ENCODE measurements around the gene HCAR1. TPM values are rescaled to one million over a fixed set of nuclear protein-coding genes. Genes with fewer than 3 reads are reported as not detected.
"Not testable (repeated sequence)": the region's sequence is repeated elsewhere in the genome, so short reads cannot be mapped to it uniquely, and the experiment has no call there.

HCAR1 gene
- total RNA-seq (2014; rRNA removed): not detected in 2 replicates
- not detected for polyA plus RNA-seq (2012)

GRCh38 chr12:122730215-122731014 is at the start of gene HCAR1:
Gene HCAR1, minus strand, starts transcription at chr12:122730844. Its CDS starts 505 bp downstream, at chr12:122730339.
- DNase-seq (ENCODE audit: low read depth): no peak

- DNase-seq (ENCODE audit: low read depth): no peak
Observed at GRCh38 chr12:122757568-122757967, 26.9 kb upstream of the HCAR1 start.

- DNase-seq (ENCODE audit: low read depth): no peak
Observed at GRCh38 chr12:122754790-122755189, 24.1 kb upstream of the HCAR1 start.

DNA sequence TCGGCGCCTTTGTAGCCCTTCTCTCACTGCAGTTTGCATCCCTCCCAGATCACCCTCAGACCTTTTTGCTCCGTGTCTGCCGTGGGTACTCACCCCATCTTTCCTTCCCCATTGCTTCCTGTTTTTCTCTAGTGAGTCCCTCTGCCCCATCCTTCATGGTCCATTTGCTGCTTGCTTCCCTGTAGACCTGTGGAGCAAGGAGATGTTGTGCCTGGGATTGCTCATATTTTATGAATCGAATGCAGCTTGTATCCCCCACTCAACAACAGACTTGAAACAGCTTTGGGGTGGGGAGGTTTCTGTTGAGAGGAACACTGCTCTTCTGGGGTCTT is 22.6 kb upstream of the HCAR1 start:
- no peak for DNase-seq (ENCODE audit: low read depth)

DNA sequence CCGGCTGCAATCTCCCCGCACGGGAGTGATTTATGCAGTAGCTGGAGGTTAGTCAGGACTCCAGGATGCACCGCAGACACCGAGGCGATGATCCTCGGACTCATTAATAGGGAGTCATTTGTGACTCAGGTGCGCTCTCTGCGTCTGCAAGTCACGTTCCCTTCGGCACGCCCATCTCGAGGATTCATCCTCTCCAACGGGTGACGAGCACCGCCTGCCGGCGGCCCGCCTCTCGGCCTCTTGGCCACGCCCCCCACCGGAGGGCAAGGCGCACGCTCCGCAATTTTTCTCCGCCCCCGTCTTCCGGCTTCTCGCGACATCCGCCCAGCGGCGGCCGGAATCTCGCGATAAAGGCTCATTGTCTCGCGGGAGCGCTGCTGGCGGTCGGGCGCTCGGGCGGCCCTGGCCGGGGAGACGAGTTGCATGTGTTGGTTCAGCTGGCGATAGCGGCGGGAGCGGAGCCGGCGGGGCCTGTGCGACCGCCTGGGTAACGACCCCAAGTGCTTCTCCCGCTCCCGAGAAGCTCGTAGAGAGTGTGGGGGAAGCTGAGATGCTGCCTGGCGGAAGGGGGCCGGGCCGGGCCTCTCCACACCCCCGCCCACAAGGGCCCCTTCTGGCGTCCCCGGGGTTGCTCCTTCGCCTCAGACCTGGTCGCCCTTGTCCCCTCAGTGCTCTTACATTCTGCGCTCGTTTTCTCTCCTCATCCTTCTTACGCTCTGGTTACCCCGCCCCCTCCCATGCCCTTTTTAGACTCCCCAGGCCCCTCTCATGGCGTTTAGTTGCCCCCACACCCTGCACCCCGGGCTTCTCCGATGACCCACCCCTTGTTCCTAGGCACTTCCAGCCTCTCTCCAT is 22.0 kb upstream of the HCAR1 start, which contains the start of gene DENR:
Gene DENR, plus strand, starts transcription at position 361 of the 855 bp plus-strand sequence. CDS start 878 bp downstream, outside the sequence.
- peak; percentile 96 for DNase-seq (ENCODE audit: low read depth)

GRCh38 chr12:122750781-122751515 is 20.3 kb upstream of the HCAR1 start:
- DNase-seq (ENCODE audit: low read depth): not testable (repeated sequence)

DNA sequence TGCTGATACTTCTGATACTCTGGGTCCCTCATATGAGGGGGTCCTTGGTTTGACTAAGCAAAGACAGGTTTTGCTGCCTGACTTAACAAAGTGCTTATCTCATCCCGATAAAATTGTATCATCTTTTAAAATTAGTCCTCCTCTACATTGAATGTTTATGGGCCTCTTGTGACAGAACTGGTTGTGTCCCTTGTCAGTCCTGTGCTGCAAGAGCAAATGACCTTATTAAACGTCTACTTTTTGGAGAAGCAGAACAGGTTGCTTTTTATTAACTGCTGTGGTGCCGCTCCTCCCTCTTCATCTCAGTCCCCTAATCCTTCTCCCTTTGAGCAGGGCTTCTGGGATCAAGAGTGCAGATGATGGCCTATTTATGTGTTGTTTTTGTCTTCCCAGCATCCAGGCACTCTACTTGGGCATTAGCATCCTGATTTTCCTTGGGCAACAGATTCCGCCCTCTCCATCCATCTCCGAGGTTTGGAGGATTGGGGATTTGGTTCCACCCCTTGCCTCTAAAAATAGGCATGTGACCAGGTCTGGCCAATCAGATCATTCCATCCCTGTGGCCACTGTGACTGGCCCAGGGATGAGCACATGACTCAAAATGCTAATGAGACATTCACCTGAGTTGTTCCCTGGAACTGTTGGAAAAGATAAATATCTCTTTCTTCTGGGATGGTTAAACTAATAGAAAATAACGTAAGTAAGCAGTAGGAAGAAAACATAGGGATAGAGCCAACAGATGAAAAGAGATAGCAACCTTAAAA is 19.1 kb upstream of the HCAR1 start:
- DNase-seq (ENCODE audit: low read depth): no peak

DNA sequence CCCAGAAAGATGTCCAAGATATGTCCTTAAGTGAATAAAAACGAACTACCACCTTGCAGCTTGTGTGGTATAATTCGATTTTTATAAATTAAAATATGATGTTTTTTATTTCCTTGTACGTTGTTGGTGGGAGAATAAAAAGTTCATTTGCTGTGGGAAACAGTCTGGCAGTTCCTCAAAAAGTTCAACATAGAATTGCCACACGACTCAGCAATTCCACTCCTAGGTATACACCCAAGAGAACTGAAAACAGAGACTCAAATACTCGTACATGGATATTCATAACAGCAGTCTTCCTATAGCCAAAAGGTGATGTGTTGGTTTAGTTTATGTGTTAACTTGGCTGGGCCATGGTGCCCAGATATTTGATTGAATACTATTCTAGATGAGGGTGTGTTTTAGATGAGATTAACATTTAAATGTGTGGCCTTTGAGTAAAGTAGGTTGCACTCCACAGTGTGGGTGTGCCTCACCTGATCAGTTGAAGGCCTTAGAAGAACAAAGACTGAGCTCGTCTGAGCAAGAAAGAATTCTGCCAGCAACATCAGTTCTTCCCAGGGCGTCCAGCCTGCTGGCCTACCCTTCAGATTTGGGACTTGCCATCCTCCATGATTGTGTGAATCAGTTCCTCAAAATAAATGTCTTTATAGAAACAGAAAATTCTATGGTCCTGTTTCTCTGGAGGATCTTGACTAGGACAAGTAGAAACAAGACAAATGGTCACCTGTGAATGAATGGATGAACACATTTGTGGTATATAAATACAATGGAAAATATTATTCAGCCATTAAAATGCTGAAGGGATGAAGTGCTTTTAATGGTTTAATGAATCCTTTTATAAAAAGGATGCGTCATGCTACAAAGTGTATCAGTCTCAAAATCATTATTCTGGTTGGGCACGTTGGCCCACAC is 16.8 kb upstream of the HCAR1 start:
- no peak for DNase-seq (ENCODE audit: low read depth)

DNA sequence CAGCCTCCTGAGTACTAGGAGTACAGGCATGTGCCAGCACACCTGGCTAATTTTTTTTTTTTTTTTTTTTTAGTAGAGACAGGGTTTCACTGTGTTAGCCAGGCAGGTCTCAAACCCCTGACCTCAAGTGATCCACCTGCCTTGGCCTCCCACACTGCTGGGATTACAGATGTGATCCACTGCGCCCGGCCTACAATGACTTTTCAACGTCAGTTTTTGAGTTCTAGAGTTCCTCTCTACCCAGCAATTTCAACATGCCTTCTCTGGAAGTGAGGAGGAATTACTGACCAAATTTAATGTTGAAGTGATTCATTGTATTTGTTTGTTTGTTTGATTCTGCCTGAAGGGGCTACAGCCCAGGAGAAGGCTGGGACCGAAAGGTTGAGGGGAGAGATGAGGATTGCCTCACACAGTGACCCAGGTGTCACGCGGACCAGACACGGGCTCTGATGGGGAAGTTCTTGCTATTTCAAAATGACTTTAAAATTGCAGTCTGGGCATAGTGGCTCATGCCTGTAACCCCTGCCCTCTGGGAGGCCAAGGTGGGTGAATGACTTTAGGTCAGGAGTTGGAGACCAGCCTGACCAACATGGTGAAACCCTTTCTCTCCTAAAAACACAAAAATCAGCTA is 13.4 kb upstream of the HCAR1 start:
- DNase-seq (ENCODE audit: low read depth): no peak

DNA sequence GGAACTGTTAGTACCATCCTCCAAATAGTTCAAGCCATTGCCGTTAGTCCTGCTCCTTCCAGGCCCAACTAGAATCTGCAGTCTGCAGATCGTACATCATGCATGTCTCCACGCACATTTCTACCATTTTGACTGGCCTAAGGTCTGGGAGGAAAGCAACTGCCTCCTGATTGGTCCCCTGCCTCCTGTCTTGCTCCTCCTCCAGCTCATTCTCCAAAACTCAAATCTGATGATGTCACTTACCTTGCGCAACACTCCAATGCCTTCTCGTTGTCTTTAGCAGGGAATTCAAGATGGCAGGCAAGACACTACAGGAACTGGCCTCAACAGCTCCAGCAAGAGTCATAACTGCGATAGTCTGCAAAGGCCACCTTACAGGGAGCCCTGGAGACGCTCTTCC is 9.7 kb upstream of the HCAR1 start:
- DNase-seq (ENCODE audit: low read depth): no peak

DNA sequence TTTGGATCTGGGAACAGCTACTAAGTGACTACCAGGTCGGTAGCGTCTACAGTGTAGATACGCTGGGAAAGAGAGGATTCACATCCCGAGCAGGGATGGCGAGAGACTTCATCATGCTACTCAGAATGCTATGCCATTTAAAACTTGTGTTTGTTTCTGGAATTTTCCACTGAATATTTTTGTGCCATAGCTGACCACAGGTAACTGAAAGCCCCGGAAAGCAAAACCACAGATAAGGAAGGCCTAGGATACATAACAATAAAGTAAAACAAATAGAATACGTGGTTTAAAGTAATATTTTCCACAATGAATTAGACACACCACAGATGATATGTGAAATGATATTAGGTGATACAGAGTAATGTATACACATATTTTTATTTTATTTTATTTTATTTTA is 7.9 kb upstream of the HCAR1 start:
- no peak for DNase-seq (ENCODE audit: low read depth)

GRCh38 chr12:122732611-122733010 is 2.0 kb upstream of the HCAR1 start:
- DNase-seq (ENCODE audit: low read depth): no peak

DNA sequence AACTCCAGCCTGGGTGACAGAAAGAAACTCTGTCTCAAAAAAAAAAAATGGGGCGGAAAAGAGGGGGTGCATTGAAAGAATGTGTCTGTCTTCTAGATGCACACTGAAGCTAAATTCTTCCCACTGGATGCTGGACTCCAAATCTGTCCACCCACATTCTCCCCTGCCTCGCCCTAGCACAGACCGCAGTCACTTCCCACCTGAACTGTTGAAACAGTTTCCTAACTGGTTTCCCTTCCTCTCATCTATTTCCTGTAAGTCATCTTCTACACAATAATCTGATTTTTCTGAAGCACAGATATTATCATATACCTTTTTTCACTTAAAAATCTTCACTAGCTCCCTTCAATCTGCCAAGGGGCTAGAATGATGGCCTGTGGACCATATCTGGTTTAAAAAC is 1.5 kb upstream of the HCAR1 start:
- no peak for DNase-seq (ENCODE audit: low read depth)

DNA sequence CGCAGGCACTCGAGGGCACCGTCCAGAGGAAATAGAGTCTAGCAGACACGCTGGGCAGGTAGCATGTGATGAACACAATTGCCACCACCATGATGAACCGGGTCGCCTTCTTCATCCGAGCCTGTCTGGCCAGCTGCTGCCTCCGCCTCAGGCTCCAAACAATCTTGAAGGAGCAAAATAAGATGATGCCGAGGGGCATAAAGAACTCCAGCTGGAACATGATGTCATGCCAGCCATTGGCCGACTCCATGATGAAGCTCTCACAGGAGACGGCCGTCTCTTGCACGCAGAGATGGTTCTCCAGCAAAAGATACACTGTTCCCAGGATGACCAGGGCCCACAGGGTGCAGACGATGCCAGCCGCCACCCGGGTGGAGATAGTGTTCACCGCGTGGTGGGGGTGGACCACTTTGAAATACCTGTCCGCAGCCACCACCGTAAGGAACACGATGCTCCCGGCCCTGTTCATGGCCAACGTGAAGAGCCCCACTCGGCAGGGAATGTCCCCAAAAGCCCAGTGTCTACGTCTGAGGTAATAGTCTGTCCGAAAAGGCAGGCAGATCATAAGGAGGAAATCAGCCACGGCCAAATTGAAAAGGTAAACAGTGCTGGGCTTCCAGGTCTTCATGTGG is 945 bp downstream of the HCAR1 start:
- no peak for DNase-seq (ENCODE audit: low read depth)

DNA sequence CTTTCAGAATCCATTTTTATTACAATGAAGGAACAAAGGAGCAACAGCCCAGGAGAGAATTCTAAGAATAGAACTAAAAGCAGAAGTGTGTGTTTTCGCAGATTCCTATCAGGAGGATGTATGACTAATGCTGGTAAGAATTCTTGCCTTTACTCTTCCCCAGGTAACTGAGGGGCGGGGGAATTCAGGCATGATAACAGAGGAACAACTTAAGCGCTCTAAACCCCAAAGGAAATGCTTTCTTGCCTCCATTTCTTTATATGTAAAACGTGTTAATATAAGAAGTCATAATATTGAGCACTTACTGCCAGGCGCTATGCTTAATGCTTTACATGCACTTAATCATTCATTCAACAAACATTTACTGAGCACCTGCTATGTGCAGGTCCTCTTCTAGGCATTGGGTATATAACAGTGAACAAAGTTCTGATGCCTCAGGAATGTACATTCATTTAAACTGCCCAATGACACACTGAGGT is 4.5 kb downstream of the HCAR1 start:
- DNase-seq (ENCODE audit: low read depth): no peak

DNA sequence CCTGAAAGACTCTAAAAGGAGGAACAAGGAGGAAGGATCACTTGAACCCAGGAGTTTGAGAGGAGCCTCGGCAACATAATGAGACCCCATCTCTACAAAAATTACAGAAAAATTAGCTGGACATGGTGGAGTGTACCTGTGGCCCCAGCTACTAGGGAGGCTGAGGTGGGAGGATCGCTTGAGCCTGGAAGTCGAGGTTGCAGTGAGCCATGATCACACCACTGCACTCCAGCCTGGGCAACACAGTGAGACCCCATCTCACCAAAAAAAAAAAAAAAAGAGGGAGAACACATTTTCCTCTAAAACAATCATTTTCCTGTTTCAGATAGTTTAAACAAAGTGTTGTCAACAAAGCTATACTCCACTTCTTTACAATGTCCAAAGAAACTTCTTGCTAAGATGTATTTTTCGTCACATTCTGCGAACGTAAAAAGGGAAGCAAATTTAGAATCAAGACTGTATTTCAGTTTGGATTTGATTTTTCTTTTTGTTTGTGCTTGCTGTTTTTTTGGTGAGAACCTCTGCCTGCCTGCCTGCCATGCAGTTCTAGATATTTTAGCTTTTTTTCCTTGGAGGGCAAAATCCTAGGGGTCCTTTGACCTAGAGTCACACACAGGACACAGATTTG is 5.1 kb downstream of the HCAR1 start:
- no peak for DNase-seq (ENCODE audit: low read depth)

DNA sequence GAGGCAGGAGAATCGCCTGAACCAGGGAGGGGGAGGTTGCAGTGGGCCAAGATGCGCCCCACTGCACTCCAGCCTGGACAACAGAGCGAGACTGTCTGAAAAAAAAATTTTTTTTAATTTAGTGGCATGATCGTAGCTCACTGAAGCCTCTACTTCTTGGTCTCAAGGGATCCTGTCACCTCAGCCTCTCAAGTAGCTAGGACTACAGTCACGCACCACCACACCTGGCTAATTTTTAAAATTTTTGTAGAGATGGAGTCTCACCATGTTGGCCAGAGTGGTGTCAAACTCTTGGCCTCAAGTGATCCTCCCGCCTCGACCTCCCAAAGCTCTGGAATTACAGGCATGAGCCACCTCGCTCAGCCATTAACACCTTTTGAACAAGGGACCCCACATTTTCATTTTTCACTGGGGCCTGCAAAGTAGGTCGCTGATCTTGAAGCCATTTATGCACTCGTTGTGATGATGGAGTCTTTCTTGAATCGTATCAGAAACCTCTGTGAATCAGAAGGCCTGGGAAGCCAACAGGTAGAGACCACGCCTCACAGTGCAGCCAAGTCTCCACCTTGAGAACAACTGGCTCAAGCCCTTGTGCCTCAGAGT is 5.9 kb downstream of the HCAR1 start:
- no peak for DNase-seq (ENCODE audit: low read depth)

DNA sequence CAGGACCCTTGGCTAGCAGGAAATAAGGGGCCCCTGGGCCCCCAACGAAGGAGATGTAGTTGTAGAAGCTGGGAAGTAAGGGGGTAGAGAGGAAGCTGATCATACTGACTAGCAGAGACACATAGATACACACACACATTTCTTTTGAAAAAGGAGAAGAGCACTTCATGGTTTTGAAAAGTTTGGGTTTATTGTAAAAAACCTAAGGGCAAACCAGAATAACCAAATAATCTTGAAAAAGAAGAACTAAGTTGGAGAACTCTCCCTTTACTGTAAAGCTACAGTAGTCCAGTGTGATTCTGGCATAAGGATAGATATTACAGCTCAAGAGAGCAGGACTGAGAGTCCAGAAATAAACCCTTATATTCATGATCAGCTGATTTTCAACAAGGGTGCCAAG is 8.3 kb downstream of the HCAR1 start:
- DNase-seq (ENCODE audit: low read depth): no peak
